ACC112 (cell line): ENCODE data around the gene GABBR2.
A peak's percentile ranks its signal among the peaks of the same experiment; 100 is the strongest.

Source experiments
- H2AFZ ChIP-seq: fragments of 200-600 bp; sonication (generic); one replicate; pipeline ENCODE4 v1.6.0; 2017; ENCODE audit warnings: antibody characterized with exemption, low read length; ENCODE audit not compliant: unreplicated experiment
- H3K27ac ChIP-seq: fragments of 200-600 bp; sonication (generic); 2 replicates; pipeline ENCODE4 v1.5.1; 2014; ENCODE audit warnings: low read depth, mild to moderate bottlenecking, antibody characterized with exemption, low read length, moderate library complexity
- H3K27me3 ChIP-seq: fragments of 200-600 bp; sonication (generic); 2 replicates; pipeline ENCODE4 v1.6.1; 2014; ENCODE audit warnings: mild to moderate bottlenecking, antibody characterized with exemption, low read length, moderate library complexity, mixed read lengths; ENCODE audit not compliant: insufficient read depth
- H3K36me3 ChIP-seq: fragments of 200-600 bp; sonication (generic); 2 replicates; pipeline ENCODE4 v1.6.1; 2016; ENCODE audit warnings: mild to moderate bottlenecking, antibody characterized with exemption, low read length, moderate library complexity, mixed read lengths; ENCODE audit not compliant: insufficient read depth
- H3K4me1 ChIP-seq: fragments of 200-600 bp; sonication (generic); one replicate; pipeline ENCODE4 v1.6.1; 2016; ENCODE audit warnings: low read length, mixed read lengths; ENCODE audit not compliant: insufficient read depth, unreplicated experiment, control insufficient read depth
- H3K4me3 ChIP-seq: fragments of 200-600 bp; sonication (generic); 2 replicates; pipeline ENCODE4 v1.5.1; 2014; ENCODE audit warnings: mild to moderate bottlenecking, low read depth, low read length
- H3K79me2 ChIP-seq: fragments of 200-600 bp; sonication (generic); one replicate; pipeline ENCODE4 v1.6.0; 2016; ENCODE audit warnings: low read length; ENCODE audit not compliant: control insufficient read depth, unreplicated experiment, insufficient read depth

Gene GABBR2

GRCh38 chr9:98427491-98427890 is 281.2 kb downstream of the GABBR2 start:
- Histone ChIP-seq H3K79me2 (no peaks in the 10 kb centered on the region), H3K4me1 (peaks cover 17% of the 10 kb centered on the region), H3K27me3 (no peaks in the 10 kb centered on the region), H3K4me3 (no peak overlapping the region), H3K36me3 (no peaks in the 10 kb centered on the region), H3K27ac (no peak overlapping the region), H2AFZ (no peak overlapping the region)

- H3K27me3 ChIP-seq: no peaks in the 10 kb centered on the region
- H3K79me2 ChIP-seq: no peaks in the 10 kb centered on the region
- no peak overlapping the region for H2AFZ ChIP-seq
- H3K4me1 ChIP-seq: peaks cover 10% of the 10 kb centered on the region
- H3K36me3 ChIP-seq: no peaks in the 10 kb centered on the region
- no peak overlapping the region for H3K27ac ChIP-seq
- H3K4me3 ChIP-seq: no peak overlapping the region
These were observed 283.7 kb downstream of the GABBR2 start for GRCh38 chr9:98425079-98425478.

GRCh38 chr9:98419260-98419603 is 289.5 kb downstream of the GABBR2 start:
- H3K4me3 ChIP-seq: no peak overlapping the region
- no peak overlapping the region for H2AFZ ChIP-seq

GRCh38 chr9:98418578-98419259 is 290.0 kb downstream of the GABBR2 start:
- H3K79me2 ChIP-seq: no peaks in the 10 kb centered on the region
- no peak overlapping the region for H3K27ac ChIP-seq
- 0 out of 2 replicates have a peak, but pooled peaks cover 3% of the 10 kb centered on the region for H3K27me3 ChIP-seq
- no peaks in the 10 kb centered on the region for H3K36me3 ChIP-seq
- no peaks in the 10 kb centered on the region for H3K4me1 ChIP-seq
- H3K4me3 ChIP-seq: no peak overlapping the region
- no peak overlapping the region for H2AFZ ChIP-seq

More at GRCh38 chr9:98419260-98419603, 289.5 kb downstream of the GABBR2 start:
- H3K79me2 ChIP-seq: no peaks in the 10 kb centered on the region
- H3K4me1 ChIP-seq: no peaks in the 10 kb centered on the region
- 0 out of 2 replicates have a peak, but pooled peaks cover 3% of the 10 kb centered on the region for H3K27me3 ChIP-seq
- H3K27ac ChIP-seq: no peak overlapping the region
- no peaks in the 10 kb centered on the region for H3K36me3 ChIP-seq

GRCh38 chr9:98416294-98417248 is 292.2 kb downstream of the GABBR2 start:
- H3K4me1 ChIP-seq: no peaks in the 10 kb centered on the region
- H3K79me2 ChIP-seq: no peaks in the 10 kb centered on the region
- H3K27ac ChIP-seq: no peak overlapping the region
- H2AFZ ChIP-seq: no peak overlapping the region
- 0 out of 2 replicates have a peak, but pooled peaks cover 3% of the 10 kb centered on the region for H3K27me3 ChIP-seq
- no peaks in the 10 kb centered on the region for H3K36me3 ChIP-seq
- H3K4me3 ChIP-seq: no peak overlapping the region

GRCh38 chr9:98415782-98416181 is 293.0 kb downstream of the GABBR2 start:
- Histone ChIP-seq H3K27ac (no peak overlapping the region), H2AFZ (no peak overlapping the region), H3K36me3 (no peaks in the 10 kb centered on the region), H3K79me2 (no peaks in the 10 kb centered on the region), H3K4me3 (no peak overlapping the region), H3K4me1 (peaks cover 1% of the 10 kb centered on the region), H3K27me3 (0 out of 2 replicates have a peak, but pooled peaks cover 3% of the 10 kb centered on the region)

GRCh38 chr9:98413084-98413483 is 295.7 kb downstream of the GABBR2 start:
- no peak overlapping the region for H2AFZ ChIP-seq

GRCh38 chr9:98412101-98412842 is 296.5 kb downstream of the GABBR2 start:
- Histone ChIP-seq H3K4me1 (peaks cover 12% of the 10 kb centered on the region), H3K79me2 (no peaks in the 10 kb centered on the region), H3K27ac (no peak overlapping the region), H3K36me3 (no peaks in the 10 kb centered on the region), H2AFZ (no peak overlapping the region), H3K4me3 (no peak overlapping the region), H3K27me3 (0 out of 2 replicates have a peak, but pooled peaks cover 3% of the 10 kb centered on the region)

More at GRCh38 chr9:98413084-98413483, 295.7 kb downstream of the GABBR2 start:
- H3K27me3 ChIP-seq: 0 out of 2 replicates have a peak, but pooled peaks cover 3% of the 10 kb centered on the region
- H3K27ac ChIP-seq: no peak overlapping the region
- peaks cover 12% of the 10 kb centered on the region for H3K4me1 ChIP-seq
- H3K36me3 ChIP-seq: no peaks in the 10 kb centered on the region
- H3K4me3 ChIP-seq: no peak overlapping the region
- H3K79me2 ChIP-seq: no peaks in the 10 kb centered on the region

GRCh38 chr9:98410185-98410697 is 298.5 kb downstream of the GABBR2 start:
- no peaks in the 10 kb centered on the region for H3K79me2 ChIP-seq
- no peak overlapping the region for H3K27ac ChIP-seq
- H3K4me3 ChIP-seq: peak overlapping the region; percentile 58
- H3K36me3 ChIP-seq: no peaks in the 10 kb centered on the region
- peaks cover 12% of the 10 kb centered on the region for H3K4me1 ChIP-seq
- no peaks in the 10 kb centered on the region for H3K27me3 ChIP-seq
- peak overlapping the region; percentile 93 for H2AFZ ChIP-seq

GRCh38 chr9:98409719-98410118 is 299.0 kb downstream of the GABBR2 start:
- Histone ChIP-seq H3K79me2 (no peaks in the 10 kb centered on the region), H3K27me3 (no peaks in the 10 kb centered on the region), H3K27ac (no peak overlapping the region), H3K36me3 (no peaks in the 10 kb centered on the region), H3K4me3 (no peak overlapping the region), H2AFZ (peak overlapping the region; percentile 44), H3K4me1 (peaks cover 12% of the 10 kb centered on the region)
